Activated CD8-positive, alpha-beta T cell treated with anti-CD3 and anti-CD28 coated beads for 36 hours (primary cell): Measurements from ENCODE around the gene ST6GALNAC3. TPM values are rescaled to one million over a fixed set of nuclear protein-coding genes. Genes with fewer than 3 reads are reported as not detected.

Experiments used
- ATAC-seq: fragments of 200-7000 bp; cut with Tn5 transposase; one replicate; pipeline ENCODE4 v1.10.0; 2021; ENCODE audit warnings: mild to moderate bottlenecking, moderate library complexity
- CTCF ChIA-PET: fragments of 350-600 bp; sonication (Branson Sonifier 250); formaldehyde crosslinking; loops from one replicate; lab custom pipeline; 2021; ENCODE audit warnings: antibody characterized with exemption; lab: Charles Lee
- POLR2A ChIA-PET: fragments of 350-600 bp; sonication (Branson Sonifier 250); formaldehyde crosslinking; loops from one replicate; lab custom pipeline; 2021; ENCODE audit warnings: antibody characterized with exemption; lab: Charles Lee
- DNase-seq: peaks from one replicate; pipeline ENCODE4 v3.0.0-alpha.2; 2020
- H3K27ac Mint-ChIP-seq: one replicate; pipeline ENCODE4 v1.8.0; 2021; ENCODE audit warnings: mild to moderate bottlenecking, mixed read lengths
- H3K27me3 Mint-ChIP-seq: one replicate; pipeline ENCODE4 v1.8.0; 2021; ENCODE audit warnings: mixed read lengths
- H3K36me3 Mint-ChIP-seq: one replicate; pipeline ENCODE4 v1.8.0; 2021; ENCODE audit warnings: low read depth, mixed read lengths
- H3K4me1 Mint-ChIP-seq: one replicate; pipeline ENCODE4 v1.8.0; 2021; ENCODE audit warnings: low read depth, mixed read lengths
- H3K4me3 Mint-ChIP-seq: one replicate; pipeline ENCODE4 v1.8.0; 2021; ENCODE audit warnings: mild to moderate bottlenecking, moderate library complexity, mixed read lengths
- H3K9me3 Mint-ChIP-seq: one replicate; pipeline ENCODE4 v1.8.0; 2021; ENCODE audit warnings: mixed read lengths
- CTCF ChIP-seq: fragments of 200-600 bp; IDR thresholded peaks from one replicate; pipeline ENCODE4 v1.8.0; 2022; ENCODE audit warnings: antibody characterized with exemption, mild to moderate bottlenecking
- intact Hi-C: fragments of 100-400 bp; cut with micrococcal nuclease; formaldehyde crosslinking; loops from one replicate; pipeline ENCODE4 v1.10.0; 2022
- total RNA-seq, 2 experiments: library from RNA; stranded (reverse); gene quantifications; one replicate each; pipeline ENCODE4 v1.2.3, GENCODE V29; 2021

ST6GALNAC3 gene
- total RNA-seq, 2 experiments from 2014 or later = 2.7 to 2.9 TPM

- ATAC-seq = no peak
- no peaks in the 10 kb centered on the region for H3K36me3 Mint-ChIP-seq
- no peaks in the 10 kb centered on the region for H3K4me1 Mint-ChIP-seq
- intact Hi-C loops = no loop called here
- no peak for TF ChIP-seq CTCF
- no peaks in the 10 kb centered on the region for H3K27me3 Mint-ChIP-seq
- ChIA-PET POLR2A (no interaction called here), CTCF (no interaction called here)
- H3K9me3 Mint-ChIP-seq = no peaks in the 10 kb centered on the region
- H3K27ac Mint-ChIP-seq = no peak overlapping the region
- H3K4me3 Mint-ChIP-seq = no peak overlapping the region
- no peak for DNase-seq
Measured at GRCh38 chr1:76125473-76126219, 51.1 kb downstream of the ST6GALNAC3 start.

GRCh38 chr1:76128096-76128495, 53.5 kb downstream of the ST6GALNAC3 start:
- H3K36me3 Mint-ChIP-seq = no peaks in the 10 kb centered on the region

GRCh38 chr1:76129731-76130130, 55.2 kb downstream of the ST6GALNAC3 start:
- no peak overlapping the region for H3K27ac Mint-ChIP-seq
- POLR2A ChIA-PET = no interaction called here
- no peak for TF ChIP-seq CTCF
- CTCF ChIA-PET = no interaction called here
- intact Hi-C loops = no loop called here
- no peaks in the 10 kb centered on the region for H3K4me1 Mint-ChIP-seq
- H3K36me3 Mint-ChIP-seq = no peaks in the 10 kb centered on the region
- no peaks in the 10 kb centered on the region for H3K9me3 Mint-ChIP-seq
- DNase-seq = no peak
- no peak for ATAC-seq
- H3K27me3 Mint-ChIP-seq = no peaks in the 10 kb centered on the region
- H3K4me3 Mint-ChIP-seq = no peak overlapping the region

More at GRCh38 chr1:76128096-76128495, 53.5 kb downstream of the ST6GALNAC3 start:
- ChIA-PET CTCF (no interaction called here), POLR2A (no interaction called here)
- no peak overlapping the region for H3K27ac Mint-ChIP-seq
- H3K27me3 Mint-ChIP-seq = no peaks in the 10 kb centered on the region
- H3K4me3 Mint-ChIP-seq = no peak overlapping the region
- no peaks in the 10 kb centered on the region for H3K9me3 Mint-ChIP-seq
- intact Hi-C loops = no loop called here
- no peak for TF ChIP-seq CTCF
- ATAC-seq = no peak
- no peak for DNase-seq
- H3K4me1 Mint-ChIP-seq = no peaks in the 10 kb centered on the region

- ChIA-PET POLR2A (interaction anchor here (0.6 kb wide), 1 partner anchor 118 kb away, joined by 4 read pairs; no protein-coding TSS in a partner anchor), CTCF (no interaction called here)
- H3K27ac Mint-ChIP-seq = no peak overlapping the region
- no peaks in the 10 kb centered on the region for H3K36me3 Mint-ChIP-seq
- ATAC-seq (no peak), DNase-seq (no peak)
- intact Hi-C loops = no loop called here
- H3K9me3 Mint-ChIP-seq = no peaks in the 10 kb centered on the region
- H3K4me1 Mint-ChIP-seq = no peaks in the 10 kb centered on the region
- TF ChIP-seq CTCF = no peak
- H3K27me3 Mint-ChIP-seq = no peaks in the 10 kb centered on the region
- no peak overlapping the region for H3K4me3 Mint-ChIP-seq
Measured at GRCh38 chr1:76130992-76131391, 56.4 kb downstream of the ST6GALNAC3 start.

- TF ChIP-seq CTCF = no peak
- ChIA-PET CTCF (no interaction called here), POLR2A (no interaction called here)
Measured at GRCh38 chr1:76133977-76134376, 59.4 kb downstream of the ST6GALNAC3 start.

More at GRCh38 chr1:76133977-76134376, 59.4 kb downstream of the ST6GALNAC3 start:
- DNase-seq = no peak
- Mint-ChIP-seq H3K27me3 (no peaks in the 10 kb centered on the region), H3K4me3 (no peak overlapping the region), H3K4me1 (no peaks in the 10 kb centered on the region), H3K36me3 (no peaks in the 10 kb centered on the region), H3K27ac (no peak overlapping the region), H3K9me3 (no peaks in the 10 kb centered on the region)
- no peak for ATAC-seq
- intact Hi-C loops = no loop called here
